ENCODE results near the gene PTPN9. TPM values are rescaled to one million over a fixed set of nuclear protein-coding genes. Genes with fewer than 3 reads are reported as not detected.

Gene PTPN9
- polyA plus RNA-seq, 4 donors = 43.5 to 47.8 (median 47.1) TPM

- DNase-seq (ENCODE audit: low read depth in 4 of 4, low spot score in 3 of 4) = no peak
Measured at GRCh38 chr15:75430259-75430658, 148.9 kb downstream of the PTPN9 start.

GRCh38 chr15:75428152-75428551 lies 151.0 kb downstream of the PTPN9 start:
- DNase-seq (ENCODE audit: low read depth in 4 of 4, low spot score in 3 of 4) = no peak

DNA sequence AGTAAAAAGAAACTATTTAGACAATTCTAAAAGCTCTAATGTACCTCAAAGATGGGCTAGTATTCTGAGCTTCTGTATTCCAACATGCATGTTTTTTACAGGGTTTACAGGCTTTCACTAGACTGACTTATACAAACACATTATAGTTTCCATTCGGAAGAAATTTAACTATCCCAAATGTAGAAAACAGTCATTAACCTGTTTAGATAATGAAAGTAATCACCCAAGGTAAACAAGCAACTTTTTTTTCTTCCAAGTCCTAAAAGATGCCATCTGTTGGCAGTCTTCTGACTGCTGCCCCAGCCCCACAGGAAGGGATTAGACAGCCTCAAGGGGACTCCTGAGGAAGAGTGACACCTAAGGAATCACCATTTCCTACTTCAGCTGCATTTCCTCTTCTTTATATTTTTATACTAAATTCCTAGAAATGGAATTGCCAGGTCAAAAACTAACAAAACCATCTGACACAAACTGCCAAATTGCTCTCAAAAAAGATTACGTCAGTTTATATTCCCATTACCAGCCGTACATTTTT lies 153.1 kb downstream of the PTPN9 start:
- DNase-seq (ENCODE audit: low read depth in 4 of 4, low spot score in 3 of 4) = no peak

DNA sequence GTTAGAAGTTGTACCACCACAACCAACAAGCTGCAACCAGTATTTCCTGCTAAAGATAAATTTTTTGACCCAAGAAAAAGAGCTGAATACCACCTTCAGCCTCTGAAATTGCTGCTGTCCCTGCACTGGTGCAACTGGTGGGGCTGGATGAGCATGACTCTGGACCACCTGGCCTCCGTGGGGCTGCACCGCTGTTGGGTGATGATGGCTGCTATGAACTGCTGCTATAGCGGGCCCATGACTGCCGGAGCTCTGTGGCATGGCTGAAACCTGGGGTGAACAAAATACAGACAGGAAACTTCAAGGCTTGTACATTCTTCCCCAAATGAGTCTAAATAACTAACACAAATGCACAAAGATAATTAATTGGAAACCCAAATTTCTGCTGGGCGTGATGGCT lies 156.6 kb downstream of the PTPN9 start:
- DNase-seq (ENCODE audit: low read depth in 4 of 4, low spot score in 3 of 4) = no peak

GRCh38 chr15:75420698-75421097 lies 158.4 kb downstream of the PTPN9 start:
- no peak for DNase-seq (ENCODE audit: low read depth in 4 of 4, low spot score in 3 of 4)

DNA sequence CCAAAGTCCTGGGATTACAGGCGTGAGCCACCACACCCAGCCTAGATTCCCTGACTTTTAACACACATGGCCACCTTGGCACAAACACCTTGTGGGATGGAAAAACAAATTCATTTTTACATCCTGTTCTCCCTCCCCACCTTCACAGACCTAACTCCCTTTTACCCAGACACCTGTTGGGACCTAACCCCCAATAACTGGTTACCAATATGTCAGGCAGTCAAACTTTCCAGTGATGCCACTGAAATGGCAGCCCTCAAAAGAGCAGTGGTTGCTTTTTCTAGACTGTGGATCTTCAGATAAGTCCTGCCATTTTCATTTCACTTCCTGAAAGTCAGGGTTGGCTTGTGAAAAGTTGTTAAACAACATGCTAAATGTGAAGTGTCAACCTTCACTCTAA lies 162.5 kb downstream of the PTPN9 start:
- no peak for DNase-seq (ENCODE audit: low read depth in 4 of 4, low spot score in 3 of 4)

Other genes with a start within 250 kb of the PTPN9 start
- gene COMMD4, start 243.3 kb downstream of the PTPN9 start, polyA plus RNA-seq (ENCODE audit: insufficient read length in 4 of 4) = 100 to 1,000 TPM in 1 of 4 donors, 10 to 100 TPM in 3; 84.8 to 115 (median 90.2) TPM
- 10 to 100 TPM; 15.4 to 26.2 (median 19.1) TPM for gene NEIL1, start 232.3 kb downstream of the PTPN9 start, polyA plus RNA-seq (ENCODE audit: insufficient read length in 4 of 4)
- 100 to 1,000 TPM in 3 of 4 donors, 10 to 100 TPM in 1; 89.4 to 163 (median 135) TPM for gene MAN2C1, start 210.7 kb downstream of the PTPN9 start, polyA plus RNA-seq (ENCODE audit: insufficient read length in 4 of 4)
- gene SIN3A, start 127.6 kb downstream of the PTPN9 start, polyA plus RNA-seq (ENCODE audit: insufficient read length in 4 of 4) = 10 to 100 TPM; 51.7 to 62.2 (median 60.4) TPM
- gene SNUPN, start 46.4 kb upstream of the PTPN9 start, polyA plus RNA-seq (ENCODE audit: insufficient read length in 4 of 4) = 10 to 100 TPM; 28.4 to 31.0 (median 30.0) TPM
- 10 to 100 TPM; 52.1 to 61.0 (median 55.2) TPM for gene IMP3, start 60.9 kb upstream of the PTPN9 start, polyA plus RNA-seq (ENCODE audit: insufficient read length in 4 of 4)
- 10 to 100 TPM; 19.3 to 22.3 (median 20.7) TPM for gene SNX33, start 68.6 kb upstream of the PTPN9 start, polyA plus RNA-seq (ENCODE audit: insufficient read length in 4 of 4)
- gene CSPG4, start 133.5 kb upstream of the PTPN9 start, polyA plus RNA-seq (ENCODE audit: insufficient read length in 4 of 4) = 10 to 100 TPM in 1 of 4 donors, 1 to 10 TPM in 3; 7.7 to 11.7 (median 8.2) TPM

Data from right renal pelvis (tissue), 4 donors.